Fibroblast of lung (primary cell): ENCODE measurements around the gene SERPINI1. TPM values are rescaled to one million over a fixed set of nuclear protein-coding genes. Genes with fewer than 3 reads are reported as not detected.

Experiments
- DNase-seq, 2 donors: peaks; one replicate each; pipeline versions ENCODE4 v3.0.0 to v3.0.0-alpha.2; 2010; ENCODE audit warnings: low read depth in 2 of 2
- H2AFZ ChIP-seq: 2 replicates; pipeline ENCODE4 v1.5.1; 2012; ENCODE audit warnings: low read length, control low read depth, inconsistent platforms
- H3K27ac ChIP-seq: 2 replicates; pipeline ENCODE4 v1.5.1; 2011; ENCODE audit warnings: low read length, control low read depth; ENCODE audit not compliant: insufficient read depth
- H3K27me3 ChIP-seq: 2 replicates; pipeline ENCODE4 v1.5.1; 2011; ENCODE audit warnings: mild to moderate bottlenecking, low read length; ENCODE audit not compliant: control insufficient read depth, insufficient read depth
- H3K36me3 ChIP-seq: 2 replicates; pipeline ENCODE4 v1.5.1; 2011; ENCODE audit warnings: low read length; ENCODE audit not compliant: control insufficient read depth, insufficient read depth
- H3K4me1 ChIP-seq: 2 replicates; pipeline ENCODE4 v1.5.1; 2011; ENCODE audit warnings: low read length; ENCODE audit not compliant: control insufficient read depth, insufficient read depth; ENCODE audit errors: extremely low read depth
- H3K4me2 ChIP-seq: 2 replicates; pipeline ENCODE4 v1.5.1; 2011; ENCODE audit warnings: low read length, control low read depth; ENCODE audit not compliant: insufficient read depth; ENCODE audit errors: extremely low read depth
- H3K4me3 ChIP-seq, 4 experiments: fragments of 200-600 bp in 1 of 4; sonication (generic) in 1 of 4; replicated peaks in 1 of 4; 2 replicates each; pipeline ENCODE4 v1.5.1; 2011 to 2016; ENCODE audit warnings: low read length in 4 of 4, low read depth in 3 of 4, mild to moderate bottlenecking in 3 of 4, control low read depth in 2 of 4, inconsistent platforms in 1 of 4, mixed read lengths in 1 of 4; ENCODE audit not compliant: insufficient read depth in 1 of 4; ENCODE audit errors: control extremely low read depth in 1 of 4
- H3K79me2 ChIP-seq: 2 replicates; pipeline ENCODE4 v1.5.1; 2012; ENCODE audit warnings: mild to moderate bottlenecking, low read length, inconsistent platforms; ENCODE audit not compliant: control insufficient read depth, insufficient read depth
- H3K9ac ChIP-seq: 2 replicates; pipeline ENCODE4 v1.5.1; 2011; ENCODE audit warnings: mild to moderate bottlenecking, low read length, control low read depth; ENCODE audit not compliant: insufficient read depth
- H3K9me3 ChIP-seq: 2 replicates; pipeline ENCODE4 v1.5.1; 2012; ENCODE audit warnings: low read depth, low read length; ENCODE audit not compliant: control insufficient read depth, insufficient read depth
- H4K20me1 ChIP-seq: 2 replicates; pipeline ENCODE4 v1.5.1; 2011; ENCODE audit warnings: low read length; ENCODE audit not compliant: control insufficient read depth, insufficient read depth; ENCODE audit errors: extremely low read depth
- EZH2 ChIP-seq: IDR thresholded peaks from 2 replicates; pipeline ENCODE4 v1.5.1; 2012; ENCODE audit warnings: low read length, control low read depth, mild to moderate bottlenecking; ENCODE audit errors: missing control alignments
- polyA minus RNA-seq: library from RNA; depleted of rRNA, polyadenylated mRNA; stranded (reverse); fragments of >200 nt; gene quantifications from 2 replicates; pipeline ENCODE4 v1.2.3, GENCODE V29; 2011; ENCODE audit warnings: low replicate concordance
- polyA plus RNA-seq, 2 donors: library from polyadenylated mRNA; depleted of rRNA in 1 of 2; stranded (reverse) in 1 of 2; unstranded in 1 of 2; fragments of >200 nt; gene quantifications; 2 replicates each; pipeline ENCODE4 v1.2.1, GENCODE V29; 2011 to 2012; ENCODE audit warnings: missing spikeins in 1 of 2
- total RNA-seq: library from RNA; depleted of rRNA; stranded (reverse); fragments of >200 nt; gene quantifications from 2 replicates; pipeline ENCODE4 v1.2.1, GENCODE V29; 2014
- TF ChIP-seq, protein P1 (sequence below), 2 donors: IDR thresholded peaks in 1 of 2; conservative IDR thresholded peaks in 1 of 2; 1 replicate in 1 of 2; 2 replicates in 1 of 2; pipeline ENCODE4 v1.5.1; 2011 to 2012; ENCODE audit warnings: low read length in 2 of 2, control low read depth in 1 of 2, inconsistent platforms in 1 of 2, low read depth in 1 of 2, mild to moderate bottlenecking in 1 of 2

Gene SERPINI1, protein sequence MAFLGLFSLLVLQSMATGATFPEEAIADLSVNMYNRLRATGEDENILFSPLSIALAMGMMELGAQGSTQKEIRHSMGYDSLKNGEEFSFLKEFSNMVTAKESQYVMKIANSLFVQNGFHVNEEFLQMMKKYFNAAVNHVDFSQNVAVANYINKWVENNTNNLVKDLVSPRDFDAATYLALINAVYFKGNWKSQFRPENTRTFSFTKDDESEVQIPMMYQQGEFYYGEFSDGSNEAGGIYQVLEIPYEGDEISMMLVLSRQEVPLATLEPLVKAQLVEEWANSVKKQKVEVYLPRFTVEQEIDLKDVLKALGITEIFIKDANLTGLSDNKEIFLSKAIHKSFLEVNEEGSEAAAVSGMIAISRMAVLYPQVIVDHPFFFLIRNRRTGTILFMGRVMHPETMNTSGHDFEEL
- total RNA-seq (1.3 and 5.8 TPM in 2 replicates), polyA plus RNA-seq (3.0 and 3.7 TPM in 2 replicates), polyA minus RNA-seq (5.4 TPM in 1 of 2 replicates, not detected in the other)
- polyA plus RNA-seq (2012): 2.7 and 3.5 TPM in 2 replicates

DNA sequence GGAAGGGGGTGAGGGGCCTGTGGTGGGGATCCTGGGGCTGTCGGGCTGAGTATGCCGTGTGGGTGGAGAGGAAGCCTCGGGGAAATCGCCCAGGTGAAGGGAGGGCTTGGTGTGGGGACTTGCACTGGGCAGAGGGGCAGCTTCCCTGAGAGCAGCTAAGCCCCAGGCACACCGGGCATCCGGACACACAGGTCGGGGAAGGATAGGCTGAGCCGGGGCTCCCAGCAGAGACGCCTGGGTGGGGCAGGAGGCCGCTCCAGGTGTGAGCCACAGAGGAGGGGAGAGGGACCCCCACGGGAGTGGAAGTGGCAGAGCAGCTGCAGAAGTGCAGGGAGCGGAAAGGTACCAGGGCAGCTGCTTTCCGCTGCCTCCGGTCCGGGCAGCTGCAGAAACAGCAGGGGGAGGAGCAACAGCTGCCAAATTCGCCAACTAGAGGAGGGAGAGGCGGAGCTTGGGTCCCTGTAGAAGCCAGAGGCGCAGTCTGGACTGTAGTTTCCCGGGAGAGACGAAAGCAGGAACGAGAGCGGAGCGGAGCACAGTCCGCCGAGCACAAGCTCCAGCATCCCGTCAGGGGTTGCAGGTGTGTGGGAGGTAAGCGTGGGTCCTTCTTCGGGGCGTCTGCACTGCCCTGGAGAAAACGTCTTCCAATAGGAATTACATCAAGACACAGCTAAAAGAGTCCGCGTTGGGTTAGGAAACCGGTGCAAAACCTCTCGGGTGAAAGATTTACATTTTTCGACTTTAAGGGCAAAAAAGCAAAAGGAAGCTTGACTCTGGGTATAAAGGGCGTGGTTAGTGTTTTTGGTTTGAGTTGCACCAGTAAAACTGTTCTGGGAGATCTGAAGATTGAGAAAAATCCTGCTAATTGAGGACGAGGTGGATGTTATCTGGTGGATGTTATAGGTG is at the start of gene SERPINI1:
TSS of gene SERPINI1 (plus strand) at position 489 of the 906 bp plus-strand sequence. CDS start 53,408 bp downstream, outside the sequence.
- Histone ChIP-seq H3K9me3 (no peaks in the 10 kb centered on the region), H3K4me2 (peak within 1 kb of the TSS; percentile 89), H3K79me2 (peaks cover 40% of the 10 kb centered on the region), H3K4me1 (peaks cover 2% of the 10 kb centered on the region), H2AFZ (peak within 1 kb of the TSS; percentile 99), H3K4me3 (peak within 1 kb of the TSS; percentile 85 to 98 (median 92)), H4K20me1 (peaks cover 1% of the 10 kb centered on the region), H3K9ac (peak within 1 kb of the TSS; percentile 90), H3K27me3 (no peaks in the 10 kb centered on the region), H3K36me3 (no peaks in the 10 kb centered on the region), H3K27ac (peak within 1 kb of the TSS; percentile 95)
- peak; percentile 90 for DNase-seq
- TF ChIP-seq EZH2: no peak
- TF ChIP-seq, protein P1, sequence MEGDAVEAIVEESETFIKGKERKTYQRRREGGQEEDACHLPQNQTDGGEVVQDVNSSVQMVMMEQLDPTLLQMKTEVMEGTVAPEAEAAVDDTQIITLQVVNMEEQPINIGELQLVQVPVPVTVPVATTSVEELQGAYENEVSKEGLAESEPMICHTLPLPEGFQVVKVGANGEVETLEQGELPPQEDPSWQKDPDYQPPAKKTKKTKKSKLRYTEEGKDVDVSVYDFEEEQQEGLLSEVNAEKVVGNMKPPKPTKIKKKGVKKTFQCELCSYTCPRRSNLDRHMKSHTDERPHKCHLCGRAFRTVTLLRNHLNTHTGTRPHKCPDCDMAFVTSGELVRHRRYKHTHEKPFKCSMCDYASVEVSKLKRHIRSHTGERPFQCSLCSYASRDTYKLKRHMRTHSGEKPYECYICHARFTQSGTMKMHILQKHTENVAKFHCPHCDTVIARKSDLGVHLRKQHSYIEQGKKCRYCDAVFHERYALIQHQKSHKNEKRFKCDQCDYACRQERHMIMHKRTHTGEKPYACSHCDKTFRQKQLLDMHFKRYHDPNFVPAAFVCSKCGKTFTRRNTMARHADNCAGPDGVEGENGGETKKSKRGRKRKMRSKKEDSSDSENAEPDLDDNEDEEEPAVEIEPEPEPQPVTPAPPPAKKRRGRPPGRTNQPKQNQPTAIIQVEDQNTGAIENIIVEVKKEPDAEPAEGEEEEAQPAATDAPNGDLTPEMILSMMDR (conservative IDR thresholded peaks at IDR 0.05 in 1 of 2, IDR thresholded peaks at IDR 0.05 in 1 of 2; ENCODE audit: low read depth in 1 of 2, low read length in 2 of 2): no peak

DNA sequence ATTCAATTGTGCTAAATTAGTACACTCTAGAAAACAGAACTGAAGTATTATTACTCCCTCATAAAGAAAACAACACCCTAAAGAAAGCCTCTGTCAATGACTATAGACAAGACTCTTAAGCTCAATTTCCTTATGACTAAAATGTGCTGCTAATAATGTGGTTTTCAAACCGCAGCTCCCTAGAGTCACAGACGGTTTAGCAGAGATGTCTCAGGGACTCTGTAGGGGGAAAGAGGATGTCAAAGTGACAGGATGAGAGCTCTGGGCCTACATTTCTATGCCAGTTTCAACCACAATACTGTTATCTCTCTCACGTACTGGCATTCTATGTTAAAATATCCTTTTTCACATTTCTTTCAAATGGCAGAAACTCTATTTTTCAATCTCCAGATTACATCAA is 44.2 kb upstream of the SERPINI1 start:
- no peaks in the 10 kb centered on the region for H3K4me1 ChIP-seq
- no peak for DNase-seq
- no peak overlapping the region for H3K27ac ChIP-seq
- H3K9me3 ChIP-seq: no peaks in the 10 kb centered on the region
- no peak overlapping the region for H3K4me3 ChIP-seq
- H2AFZ ChIP-seq: no peak overlapping the region
- no peak overlapping the region for H3K9ac ChIP-seq
- no peaks in the 10 kb centered on the region for H4K20me1 ChIP-seq
- no peak overlapping the region for H3K4me2 ChIP-seq
- TF ChIP-seq EZH2: no peak
- TF ChIP-seq, protein P1 (conservative IDR thresholded peaks at IDR 0.05 in 1 of 2, IDR thresholded peaks at IDR 0.05 in 1 of 2; ENCODE audit: low read depth in 1 of 2, low read length in 2 of 2): no peak
- H3K79me2 ChIP-seq: no peaks in the 10 kb centered on the region
- no peaks in the 10 kb centered on the region for H3K36me3 ChIP-seq
- H3K27me3 ChIP-seq: no peaks in the 10 kb centered on the region

DNA sequence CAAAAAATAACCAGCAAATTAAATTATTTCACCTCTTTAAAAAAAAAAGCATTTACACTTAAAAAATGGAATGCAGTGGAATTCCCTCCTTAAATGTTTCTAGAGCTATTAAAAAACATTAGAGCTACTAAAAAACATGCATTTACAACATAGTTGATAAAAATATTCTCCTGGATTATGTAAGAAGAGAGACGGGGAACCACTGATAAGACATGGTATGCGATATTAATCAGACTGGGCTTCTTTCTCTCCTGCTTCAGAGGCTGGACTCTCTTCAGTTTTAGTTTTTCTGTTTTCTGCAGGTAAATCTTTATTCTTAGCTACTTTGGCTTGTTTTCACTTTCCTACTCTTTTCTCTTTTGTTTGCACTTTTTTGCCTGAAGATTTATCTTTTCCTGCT is 41.4 kb upstream of the SERPINI1 start:
- peak in 1 of 2 donors; percentile 5 for DNase-seq
- Histone ChIP-seq H3K4me1 (no peaks in the 10 kb centered on the region), H3K27ac (no peak overlapping the region), H3K9me3 (no peaks in the 10 kb centered on the region), H3K27me3 (no peaks in the 10 kb centered on the region), H4K20me1 (no peaks in the 10 kb centered on the region), H3K4me2 (no peak overlapping the region), H2AFZ (no peak overlapping the region), H3K9ac (no peak overlapping the region), H3K79me2 (no peaks in the 10 kb centered on the region), H3K4me3 (no peak overlapping the region), H3K36me3 (no peaks in the 10 kb centered on the region)
- TF ChIP-seq EZH2: no peak
- TF ChIP-seq, protein P1 (conservative IDR thresholded peaks at IDR 0.05 in 1 of 2, IDR thresholded peaks at IDR 0.05 in 1 of 2; ENCODE audit: low read depth in 1 of 2, low read length in 2 of 2): no peak
